Upper lobe of right lung (tissue), 1 donor: Measurements from ENCODE around the gene ARHGAP19. TPM values are rescaled to one million over a fixed set of nuclear protein-coding genes. Genes with fewer than 3 reads are reported as not detected.
"Not testable (repeated sequence)": the region's sequence is repeated elsewhere in the genome, so short reads cannot be mapped to it uniquely, and the experiment has no call there.

Experiments used
- ATAC-seq: fragments of 200-7000 bp; cut with Tn5 transposase; one replicate; pipeline ENCODE4 v1.9.1; 2020; ENCODE audit warnings: mild to moderate bottlenecking, moderate library complexity
- DNase-seq: peaks from one replicate; pipeline ENCODE4 v3.0.0-alpha.2; 2020
- H3K27ac ChIP-seq: fragments of 200-600 bp; one replicate; pipeline ENCODE4 v1.8.0; 2022
- H3K27me3 ChIP-seq: fragments of 200-600 bp; one replicate; pipeline ENCODE4 v1.8.0; 2022; ENCODE audit warnings: mild to moderate bottlenecking
- H3K36me3 ChIP-seq: fragments of 200-600 bp; one replicate; pipeline ENCODE4 v1.8.0; 2022
- H3K4me1 ChIP-seq: fragments of 200-600 bp; one replicate; pipeline ENCODE4 v1.8.0; 2022
- H3K4me3 ChIP-seq: fragments of 200-600 bp; one replicate; pipeline ENCODE4 v1.8.0; 2022; ENCODE audit warnings: mild to moderate bottlenecking
- H3K9me3 ChIP-seq: fragments of 200-600 bp; one replicate; pipeline ENCODE4 v1.8.0; 2022
- intact Hi-C: fragments of 100-400 bp; cut with DNase I; formaldehyde crosslinking; loops from one replicate; pipeline ENCODE4 v1.11.0; 2022
- total RNA-seq: library from RNA; stranded (reverse); fragmentation: NEBNext Ultra II Directional; extraction: Animal tissue kit (Norgen Biotek cat#: 25700); gene quantifications from one replicate; pipeline ENCODE4 v1.2.1, GENCODE V29; 2021
- TF ChIP-seq, protein P1 (sequence below): fragments of 200-600 bp; IDR thresholded peaks from one replicate; pipeline ENCODE4 v1.8.0; 2022; ENCODE audit warnings: antibody characterized with exemption
- donor health status: DM: no; HTN: yes; CAD: no; lungs with severe emphysema.

ARHGAP19 gene
- total RNA-seq, 1 donor from 2014 or later, result 14.0 TPM

DNA sequence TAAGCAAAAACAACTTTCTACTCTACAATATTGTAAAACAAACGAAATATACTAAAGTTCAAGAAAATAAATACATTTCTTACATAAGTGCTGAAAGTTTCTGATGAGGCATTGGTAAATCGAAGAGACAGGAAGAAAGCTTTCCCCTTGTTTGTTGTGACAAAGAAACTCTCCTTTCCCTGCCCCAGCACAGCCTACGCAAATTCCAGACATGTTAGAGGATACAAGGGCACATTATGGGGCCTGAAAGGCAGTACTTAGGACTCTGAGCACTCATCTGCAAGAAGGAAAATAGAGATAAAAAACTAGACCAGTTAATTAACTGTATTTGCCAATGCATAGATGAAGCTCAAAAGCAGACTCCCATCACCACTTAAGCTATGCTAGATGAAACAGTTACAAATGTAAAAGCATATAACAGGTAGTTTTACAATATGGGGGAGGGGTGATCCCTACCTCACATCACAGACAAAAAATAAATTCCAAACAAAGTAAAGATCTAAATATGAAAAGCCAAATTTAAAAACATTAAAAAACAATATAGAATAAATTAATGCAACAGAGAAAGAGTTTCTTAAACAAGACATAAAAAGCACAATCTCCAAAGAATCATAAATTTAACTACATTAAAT, 21.8 kb downstream of the ARHGAP19 start:
- intact Hi-C loops, result no loop called here
- Histone ChIP-seq H3K27me3 (no peaks in the 10 kb centered on the region), H3K36me3 (no peaks in the 10 kb centered on the region), H3K4me3 (no peak overlapping the region), H3K9me3 (no peaks in the 10 kb centered on the region), H3K4me1 (no peaks in the 10 kb centered on the region), H3K27ac (no peak overlapping the region)
- TF ChIP-seq, protein P1, sequence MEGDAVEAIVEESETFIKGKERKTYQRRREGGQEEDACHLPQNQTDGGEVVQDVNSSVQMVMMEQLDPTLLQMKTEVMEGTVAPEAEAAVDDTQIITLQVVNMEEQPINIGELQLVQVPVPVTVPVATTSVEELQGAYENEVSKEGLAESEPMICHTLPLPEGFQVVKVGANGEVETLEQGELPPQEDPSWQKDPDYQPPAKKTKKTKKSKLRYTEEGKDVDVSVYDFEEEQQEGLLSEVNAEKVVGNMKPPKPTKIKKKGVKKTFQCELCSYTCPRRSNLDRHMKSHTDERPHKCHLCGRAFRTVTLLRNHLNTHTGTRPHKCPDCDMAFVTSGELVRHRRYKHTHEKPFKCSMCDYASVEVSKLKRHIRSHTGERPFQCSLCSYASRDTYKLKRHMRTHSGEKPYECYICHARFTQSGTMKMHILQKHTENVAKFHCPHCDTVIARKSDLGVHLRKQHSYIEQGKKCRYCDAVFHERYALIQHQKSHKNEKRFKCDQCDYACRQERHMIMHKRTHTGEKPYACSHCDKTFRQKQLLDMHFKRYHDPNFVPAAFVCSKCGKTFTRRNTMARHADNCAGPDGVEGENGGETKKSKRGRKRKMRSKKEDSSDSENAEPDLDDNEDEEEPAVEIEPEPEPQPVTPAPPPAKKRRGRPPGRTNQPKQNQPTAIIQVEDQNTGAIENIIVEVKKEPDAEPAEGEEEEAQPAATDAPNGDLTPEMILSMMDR, result no peak
- DNase-seq (no peak), ATAC-seq (no peak)

- H3K36me3 ChIP-seq, result no peaks in the 10 kb centered on the region
- no peak for DNase-seq
- TF ChIP-seq, protein P1, result no peak
- no peaks in the 10 kb centered on the region for H3K27me3 ChIP-seq
- ATAC-seq, result no peak
- no peaks in the 10 kb centered on the region for H3K9me3 ChIP-seq
- no peak overlapping the region for H3K4me3 ChIP-seq
- no peak overlapping the region for H3K27ac ChIP-seq
- H3K4me1 ChIP-seq, result no peaks in the 10 kb centered on the region
- intact Hi-C loops, result no loop called here
These were observed 24.8 kb downstream of the ARHGAP19 start for GRCh38 chr10:97267671-97268070.

DNA sequence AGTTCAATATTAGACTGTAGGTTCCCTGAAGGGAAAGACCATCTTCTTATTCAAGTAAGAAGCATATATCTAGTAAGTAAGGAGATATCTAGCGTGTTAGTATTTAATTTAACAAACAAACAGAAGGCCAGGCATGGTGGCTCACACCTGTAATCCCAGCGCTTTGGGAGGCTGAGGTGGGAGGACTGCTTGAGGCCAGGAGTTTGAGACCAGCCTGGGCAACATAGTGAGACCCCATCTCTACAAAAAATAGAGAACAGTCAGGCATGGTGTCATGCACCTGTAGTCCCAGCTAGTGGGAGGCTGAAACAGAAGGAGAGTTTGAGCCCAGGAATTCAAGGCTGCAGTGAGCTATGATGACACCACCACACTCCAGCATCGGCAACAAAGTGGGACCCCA, 27.3 kb downstream of the ARHGAP19 start:
- intact Hi-C loops, DNase-seq, H3K27ac ChIP-seq, H3K4me1 ChIP-seq, H3K4me3 ChIP-seq, ATAC-seq, H3K36me3 ChIP-seq, H3K9me3 ChIP-seq, H3K27me3 ChIP-seq: not testable (repeated sequence)

DNA sequence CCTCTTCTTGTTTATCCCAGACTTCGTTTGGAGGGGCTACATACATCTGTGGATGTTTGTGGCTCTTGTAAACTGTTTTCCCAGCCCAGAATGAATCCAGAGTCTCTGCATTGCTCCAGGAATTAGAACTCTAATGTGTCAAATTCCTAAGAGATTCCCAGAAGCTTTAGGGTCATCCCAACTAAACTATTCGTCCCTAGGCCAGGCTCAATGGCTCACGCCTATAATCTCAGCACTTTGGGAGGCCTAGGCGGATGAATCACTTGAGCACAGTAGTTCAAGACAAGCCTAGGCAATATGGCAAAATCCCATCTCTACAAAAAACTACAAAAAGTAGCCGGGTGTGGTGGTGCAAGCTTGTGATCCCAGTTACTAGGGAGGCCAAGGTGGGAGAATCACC, 28.5 kb downstream of the ARHGAP19 start:
- Histone ChIP-seq H3K9me3 (no peaks in the 10 kb centered on the region), H3K27me3 (no peaks in the 10 kb centered on the region), H3K4me1 (no peaks in the 10 kb centered on the region), H3K27ac (no peak overlapping the region), H3K4me3 (no peak overlapping the region), H3K36me3 (peaks cover 3% of the 10 kb centered on the region)
- TF ChIP-seq, protein P1, result no peak
- DNase-seq (no peak), ATAC-seq (no peak)
- intact Hi-C loops, result no loop called here

GRCh38 chr10:97261656-97262055, 30.8 kb downstream of the ARHGAP19 start:
- no peaks in the 10 kb centered on the region for H3K9me3 ChIP-seq
- H3K27me3 ChIP-seq, result no peaks in the 10 kb centered on the region
- ATAC-seq (no peak), DNase-seq (no peak)
- intact Hi-C loops, result no loop called here
- no peak overlapping the region for H3K4me3 ChIP-seq
- TF ChIP-seq, protein P1, result no peak
- H3K36me3 ChIP-seq, result peaks cover 6% of the 10 kb centered on the region
- H3K27ac ChIP-seq, result no peak overlapping the region
- no peaks in the 10 kb centered on the region for H3K4me1 ChIP-seq

GRCh38 chr10:97261183-97261582, 31.3 kb downstream of the ARHGAP19 start:
- TF ChIP-seq, protein P1, result no peak
- no peak for ATAC-seq
- H3K4me3 ChIP-seq, result no peak overlapping the region
- H3K27me3 ChIP-seq, result no peaks in the 10 kb centered on the region
- intact Hi-C loops, result no loop called here
- no peaks in the 10 kb centered on the region for H3K4me1 ChIP-seq
- H3K36me3 ChIP-seq, result peaks cover 10% of the 10 kb centered on the region
- H3K27ac ChIP-seq, result no peak overlapping the region
- no peaks in the 10 kb centered on the region for H3K9me3 ChIP-seq
- DNase-seq, result no peak
